ENCODE measurements around the gene AUH. TPM values are rescaled to one million over a fixed set of nuclear protein-coding genes. Genes with fewer than 3 reads are reported as not detected.

Gene AUH
- total RNA-seq, 3 donors from 2014 or later, result 23.6 to 24.6 (median 23.8) TPM

GRCh38 chr9:91362051-91362611 lies 413 bp upstream of the AUH start:
- Mint-ChIP-seq H3K4me3 (peak overlapping the region; percentile 84), H3K4me1 (ENCODE audit: low read depth) (peaks cover 43% of the 10 kb centered on the region), H3K36me3 (ENCODE audit: insufficient read depth) (peaks cover 13% of the 10 kb centered on the region), H3K27me3 (ENCODE audit: low read depth) (no peaks in the 10 kb centered on the region), H3K9me3 (no peaks in the 10 kb centered on the region)
- DNase-seq, result no peak
- ATAC-seq, result peak in 1 of 2 donors; percentile 2

DNA sequence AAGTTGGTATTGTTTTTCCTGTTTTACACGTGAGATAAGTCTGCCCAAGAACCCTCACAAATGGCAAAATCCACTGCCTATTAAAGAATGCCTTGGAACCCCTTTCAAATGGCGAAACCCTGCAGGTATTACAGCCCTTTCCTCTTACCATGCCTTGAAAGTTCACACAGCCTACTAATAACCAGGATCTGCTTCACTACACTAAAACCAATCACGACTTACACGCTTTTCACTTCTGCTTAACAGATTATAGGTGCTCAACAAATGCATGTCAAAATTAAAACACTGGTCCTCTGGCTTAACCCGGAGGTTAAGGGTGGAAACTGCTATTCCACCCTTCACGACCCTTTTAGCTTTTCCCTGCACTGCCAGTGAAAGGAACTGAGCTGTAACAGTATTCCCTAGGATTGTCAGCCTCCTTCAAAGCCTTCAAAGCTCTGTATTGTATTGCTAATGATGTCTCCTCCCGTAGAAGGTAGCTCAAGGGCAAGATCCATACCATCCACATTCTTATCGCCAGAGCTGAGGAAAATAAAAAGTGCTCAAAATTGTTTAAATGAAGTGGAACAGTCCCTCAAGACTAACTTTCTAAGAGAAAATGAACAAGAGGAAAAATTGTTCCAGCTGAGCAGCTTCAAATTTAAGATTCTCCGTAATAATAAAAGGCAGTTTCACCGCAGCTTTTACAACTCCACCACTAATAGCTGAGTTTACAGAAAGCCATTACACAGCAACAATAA lies 997 bp downstream of the AUH start:
- Mint-ChIP-seq H3K4me1 (ENCODE audit: low read depth) (peaks cover 51% of the 10 kb centered on the region), H3K36me3 (ENCODE audit: insufficient read depth) (peaks cover 22% of the 10 kb centered on the region), H3K9me3 (no peaks in the 10 kb centered on the region), H3K4me3 (peak overlapping the region; percentile 96), H3K27me3 (ENCODE audit: low read depth) (no peaks in the 10 kb centered on the region)
- DNase-seq (no peak), ATAC-seq (no peak)

DNA sequence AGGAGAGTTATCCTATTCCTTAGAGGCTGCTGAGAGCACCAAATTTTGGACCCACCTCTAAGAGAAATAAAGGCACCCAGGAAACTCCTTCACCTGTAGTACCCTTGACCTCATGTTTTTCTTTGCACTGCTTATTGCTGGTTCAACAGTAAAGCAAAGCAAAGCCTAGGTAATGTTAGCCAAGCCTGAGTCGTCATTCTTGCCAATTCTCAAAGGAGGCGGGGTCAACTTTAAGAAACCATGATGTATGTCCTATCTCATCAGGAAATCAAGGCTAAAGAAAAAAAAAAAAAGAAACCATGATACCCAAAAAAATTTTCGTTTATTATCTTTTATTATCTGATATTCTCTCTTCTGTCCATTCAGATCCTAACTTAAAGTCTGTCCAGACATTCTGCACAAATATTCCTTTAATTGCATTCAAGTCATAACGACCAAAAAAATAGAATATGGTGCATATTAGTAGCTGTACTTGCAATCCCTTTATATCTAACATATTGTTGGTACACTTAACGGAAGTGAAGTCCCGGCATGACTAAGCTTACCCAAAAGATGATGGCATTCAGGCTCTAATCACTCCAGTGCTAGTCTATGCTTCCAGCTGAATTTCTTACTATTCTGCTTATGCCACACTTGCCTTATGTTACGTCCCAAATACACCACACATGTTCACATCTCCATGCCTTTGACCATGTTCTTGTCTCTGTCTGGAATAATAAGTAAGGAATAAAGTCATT lies 1.8 kb downstream of the AUH start:
- no peak for ATAC-seq
- Mint-ChIP-seq H3K4me1 (ENCODE audit: low read depth) (peaks cover 51% of the 10 kb centered on the region), H3K9me3 (no peaks in the 10 kb centered on the region), H3K27me3 (ENCODE audit: low read depth) (no peaks in the 10 kb centered on the region), H3K4me3 (peak overlapping the region; percentile 96), H3K36me3 (ENCODE audit: insufficient read depth) (peaks cover 29% of the 10 kb centered on the region)
- no peak for DNase-seq

GRCh38 chr9:91359083-91359482 lies 2.6 kb downstream of the AUH start:
- ATAC-seq (peak; percentile 48 to 53), DNase-seq (no peak)
- H3K36me3 Mint-ChIP-seq (ENCODE audit: insufficient read depth), result peaks cover 35% of the 10 kb centered on the region
- H3K4me1 Mint-ChIP-seq (ENCODE audit: low read depth), result peaks cover 51% of the 10 kb centered on the region
- no peaks in the 10 kb centered on the region for H3K9me3 Mint-ChIP-seq
- H3K4me3 Mint-ChIP-seq, result peak overlapping the region; percentile 96
- no peaks in the 10 kb centered on the region for H3K27me3 Mint-ChIP-seq (ENCODE audit: low read depth)

GRCh38 chr9:91354881-91355280 lies 6.8 kb downstream of the AUH start:
- no peaks in the 10 kb centered on the region for H3K27me3 Mint-ChIP-seq (ENCODE audit: low read depth)
- peaks cover 32% of the 10 kb centered on the region for H3K4me1 Mint-ChIP-seq (ENCODE audit: low read depth)
- H3K9me3 Mint-ChIP-seq, result no peaks in the 10 kb centered on the region
- ATAC-seq (no peak), DNase-seq (no peak)
- peaks cover 38% of the 10 kb centered on the region for H3K36me3 Mint-ChIP-seq (ENCODE audit: insufficient read depth)
- H3K4me3 Mint-ChIP-seq, result no peak overlapping the region

- Mint-ChIP-seq H3K4me1 (ENCODE audit: low read depth) (peaks cover 19% of the 10 kb centered on the region), H3K36me3 (ENCODE audit: insufficient read depth) (peaks cover 25% of the 10 kb centered on the region), H3K9me3 (no peaks in the 10 kb centered on the region), H3K27me3 (ENCODE audit: low read depth) (no peaks in the 10 kb centered on the region), H3K4me3 (no peak overlapping the region)
- ATAC-seq (peak; percentile 51 to 61), DNase-seq (no peak)
Measured at GRCh38 chr9:91349115-91349555, 12.6 kb downstream of the AUH start.

- DNase-seq (no peak), ATAC-seq (no peak)
- no peaks in the 10 kb centered on the region for H3K9me3 Mint-ChIP-seq
- peaks cover 31% of the 10 kb centered on the region for H3K36me3 Mint-ChIP-seq (ENCODE audit: insufficient read depth)
- H3K4me3 Mint-ChIP-seq, result no peak overlapping the region
- no peaks in the 10 kb centered on the region for H3K27me3 Mint-ChIP-seq (ENCODE audit: low read depth)
- H3K4me1 Mint-ChIP-seq (ENCODE audit: low read depth), result peaks cover 19% of the 10 kb centered on the region
Measured at GRCh38 chr9:91348191-91348807, 13.4 kb downstream of the AUH start.

DNA sequence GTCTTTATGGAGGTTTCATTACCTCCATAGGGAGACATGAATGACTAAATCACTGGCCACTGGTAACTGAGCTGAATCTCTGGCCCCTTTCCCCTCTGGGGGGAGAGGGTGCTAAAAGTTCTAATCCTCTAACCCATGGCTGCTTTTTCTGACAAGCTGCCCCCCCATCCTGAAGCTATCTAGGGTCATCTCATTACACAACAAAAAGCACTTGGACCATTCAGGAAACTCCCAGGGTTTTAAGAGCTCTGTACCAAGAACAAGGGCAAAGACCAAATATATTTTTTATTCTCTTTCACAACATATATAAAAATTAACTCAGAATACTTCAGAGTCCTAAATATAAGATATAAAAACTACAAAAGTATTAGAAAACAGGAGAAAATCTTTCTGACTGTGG lies 14.3 kb downstream of the AUH start:
- DNase-seq (no peak), ATAC-seq (no peak)
- Mint-ChIP-seq H3K4me3 (no peak overlapping the region), H3K9me3 (no peaks in the 10 kb centered on the region), H3K36me3 (ENCODE audit: insufficient read depth) (peaks cover 35% of the 10 kb centered on the region), H3K27me3 (ENCODE audit: low read depth) (no peaks in the 10 kb centered on the region), H3K4me1 (ENCODE audit: low read depth) (peaks cover 21% of the 10 kb centered on the region)

GRCh38 chr9:91346644-91347043 lies 15.1 kb downstream of the AUH start:
- ATAC-seq, result peak; percentile 68 to 71
- H3K27me3 Mint-ChIP-seq (ENCODE audit: low read depth), result no peaks in the 10 kb centered on the region
- no peak overlapping the region for H3K4me3 Mint-ChIP-seq
- H3K9me3 Mint-ChIP-seq, result no peaks in the 10 kb centered on the region
- H3K36me3 Mint-ChIP-seq (ENCODE audit: insufficient read depth), result peaks cover 43% of the 10 kb centered on the region
- DNase-seq, result no peak
- peaks cover 23% of the 10 kb centered on the region for H3K4me1 Mint-ChIP-seq (ENCODE audit: low read depth)

DNA sequence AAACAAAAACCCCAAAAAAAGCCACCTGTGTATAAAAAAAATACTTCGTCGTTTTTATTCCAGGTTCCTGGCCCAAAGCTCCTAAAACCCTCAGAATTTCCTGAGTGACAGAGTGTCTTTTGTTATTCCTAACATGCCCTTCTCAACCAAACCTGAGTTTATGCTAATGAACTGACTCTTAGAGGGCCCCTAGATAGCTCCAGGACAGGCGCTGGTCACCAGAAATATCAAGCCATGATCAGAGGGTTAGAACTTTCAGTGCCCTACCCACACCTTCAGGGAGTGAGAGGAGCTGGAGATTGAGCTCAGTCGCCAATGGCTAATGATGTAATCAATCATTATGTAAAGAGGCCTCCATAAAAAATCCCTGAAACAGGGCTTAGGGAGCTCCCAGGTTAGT lies 15.7 kb downstream of the AUH start:
- DNase-seq, result no peak
- Mint-ChIP-seq H3K4me1 (ENCODE audit: low read depth) (peaks cover 29% of the 10 kb centered on the region), H3K9me3 (no peaks in the 10 kb centered on the region), H3K36me3 (ENCODE audit: insufficient read depth) (peaks cover 47% of the 10 kb centered on the region), H3K4me3 (no peak overlapping the region), H3K27me3 (ENCODE audit: low read depth) (no peaks in the 10 kb centered on the region)
- no peak for ATAC-seq

- H3K4me1 Mint-ChIP-seq (ENCODE audit: low read depth), result peaks cover 28% of the 10 kb centered on the region
- peaks cover 52% of the 10 kb centered on the region for H3K36me3 Mint-ChIP-seq (ENCODE audit: insufficient read depth)
Measured at GRCh38 chr9:91342575-91342974, 19.1 kb downstream of the AUH start.

DNA sequence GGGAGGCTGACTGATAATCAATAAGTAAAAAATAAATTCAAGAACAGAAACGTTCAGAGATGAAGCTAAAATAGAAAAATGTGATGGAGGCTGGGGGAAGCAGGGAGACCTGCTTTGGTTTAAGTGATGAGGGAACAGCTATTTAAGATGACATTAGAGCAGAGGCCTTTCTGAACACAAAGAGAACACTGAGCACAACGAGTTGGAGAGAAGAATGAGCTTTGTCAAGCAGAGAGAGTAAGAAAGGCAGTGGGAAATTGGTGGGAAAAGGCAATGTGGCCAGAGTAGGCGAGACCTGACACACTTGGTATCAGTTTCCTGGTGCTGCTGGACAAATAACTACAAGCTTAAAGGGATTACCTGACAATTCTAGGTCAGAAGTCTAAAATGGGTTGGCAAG lies 20.0 kb downstream of the AUH start:
- no peak for ATAC-seq
- Mint-ChIP-seq H3K36me3 (ENCODE audit: insufficient read depth) (peaks cover 52% of the 10 kb centered on the region), H3K4me3 (no peak overlapping the region), H3K9me3 (no peaks in the 10 kb centered on the region), H3K4me1 (ENCODE audit: low read depth) (peaks cover 28% of the 10 kb centered on the region), H3K27me3 (ENCODE audit: low read depth) (no peaks in the 10 kb centered on the region)
- no peak for DNase-seq

More at GRCh38 chr9:91342575-91342974, 19.1 kb downstream of the AUH start:
- Mint-ChIP-seq H3K9me3 (no peaks in the 10 kb centered on the region), H3K4me3 (no peak overlapping the region), H3K27me3 (ENCODE audit: low read depth) (no peaks in the 10 kb centered on the region)
- ATAC-seq (no peak), DNase-seq (no peak)

DNA sequence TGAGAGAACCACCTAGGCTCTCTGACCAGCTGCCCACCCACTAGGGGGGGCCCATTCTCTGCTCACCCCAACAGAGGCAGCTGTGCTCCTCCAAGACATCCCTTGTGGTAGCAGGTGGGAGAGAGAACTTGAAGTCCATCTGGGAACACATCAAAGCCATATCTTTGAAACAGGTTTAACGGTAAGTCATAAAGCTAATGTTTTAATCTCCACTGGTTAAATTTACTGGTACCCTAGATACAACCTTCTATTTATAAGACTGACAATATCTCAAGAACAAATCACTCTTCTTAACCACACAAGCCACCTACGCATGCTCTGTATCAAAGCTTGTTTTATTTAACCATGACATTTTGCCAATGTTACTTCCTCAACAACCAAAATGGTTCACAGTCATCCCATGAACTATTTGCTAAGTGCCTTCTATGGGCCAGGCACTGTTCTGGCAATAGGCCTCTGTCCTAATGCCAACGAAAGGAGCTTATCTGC lies 20.4 kb downstream of the AUH start:
- peak; percentile 49 to 54 for ATAC-seq
- H3K4me1 Mint-ChIP-seq (ENCODE audit: low read depth), result peaks cover 23% of the 10 kb centered on the region
- no peaks in the 10 kb centered on the region for H3K9me3 Mint-ChIP-seq
- no peak for DNase-seq
- H3K36me3 Mint-ChIP-seq (ENCODE audit: insufficient read depth), result peaks cover 48% of the 10 kb centered on the region
- H3K4me3 Mint-ChIP-seq, result no peak overlapping the region
- no peaks in the 10 kb centered on the region for H3K27me3 Mint-ChIP-seq (ENCODE audit: low read depth)

GRCh38 chr9:91340395-91340967 lies 21.2 kb downstream of the AUH start:
- no peak for ATAC-seq
- Mint-ChIP-seq H3K4me1 (ENCODE audit: low read depth) (peaks cover 23% of the 10 kb centered on the region), H3K27me3 (ENCODE audit: low read depth) (no peaks in the 10 kb centered on the region), H3K36me3 (ENCODE audit: insufficient read depth) (peaks cover 48% of the 10 kb centered on the region), H3K9me3 (no peaks in the 10 kb centered on the region), H3K4me3 (no peak overlapping the region)
- no peak for DNase-seq

Measured in activated T-cell treated with anti-CD3 and anti-CD28 coated beads, Interleukin-2, amount 50 U/mL, for 4 hours (primary cell).